AG09309 (cell line): ENCODE results near the gene LPXN.

ENCODE experiments used
- DNase-seq: peaks from one replicate; pipeline ENCODE4 v3.0.0-alpha.2; 2010; ENCODE audit warnings: low read depth
- H3K4me3 ChIP-seq: 2 replicates; pipeline ENCODE4 v1.5.1; 2011; ENCODE audit warnings: mild to moderate bottlenecking, low read depth, low read length, moderate library complexity; ENCODE audit not compliant: control insufficient read depth
- CTCF ChIP-seq: IDR thresholded peaks from 2 replicates; pipeline ENCODE4 v1.5.1; 2011; ENCODE audit warnings: mild to moderate bottlenecking, low read depth, low read length, inconsistent platforms; ENCODE audit not compliant: insufficient read depth, control insufficient read depth; ENCODE audit errors: missing control alignments

LPXN gene

GRCh38 chr11:58560842-58561241, 14.8 kb downstream of the LPXN start:
- TF ChIP-seq CTCF, result no peak
- DNase-seq, result no peak
- no peak overlapping the region for H3K4me3 ChIP-seq

- no peak for DNase-seq
- TF ChIP-seq CTCF, result no peak
- no peak overlapping the region for H3K4me3 ChIP-seq
These were observed 26.0 kb downstream of the LPXN start for GRCh38 chr11:58549644-58550043.

GRCh38 chr11:58546841-58547240, 28.8 kb downstream of the LPXN start:
- no peak for TF ChIP-seq CTCF
- H3K4me3 ChIP-seq, result no peak overlapping the region
- no peak for DNase-seq

GRCh38 chr11:58531865-58532341, 43.8 kb downstream of the LPXN start:
- no peak for DNase-seq
- no peak overlapping the region for H3K4me3 ChIP-seq
- no peak for TF ChIP-seq CTCF

GRCh38 chr11:58530236-58530635, 45.4 kb downstream of the LPXN start:
- no peak overlapping the region for H3K4me3 ChIP-seq
- DNase-seq, result no peak
- no peak for TF ChIP-seq CTCF

- no peak overlapping the region for H3K4me3 ChIP-seq
- DNase-seq, result no peak
- TF ChIP-seq CTCF, result no peak
These were observed 48.2 kb downstream of the LPXN start for GRCh38 chr11:58527429-58527828.

GRCh38 chr11:58526721-58527120, 48.9 kb downstream of the LPXN start:
- no peak for TF ChIP-seq CTCF
- DNase-seq, result no peak
- no peak overlapping the region for H3K4me3 ChIP-seq
